ENCODE results near the gene GLMP. TPM values are rescaled to one million over a fixed set of nuclear protein-coding genes. Genes with fewer than 3 reads are reported as not detected.
A peak's percentile ranks its signal among the peaks of the same experiment; 100 is the strongest.

GLMP gene
- total and polyA plus RNA-seq, 2 donors (not counting 3 experiments of a cell fraction or from before 2014, with no cell fraction given): 84.3 to 109 TPM

DNA sequence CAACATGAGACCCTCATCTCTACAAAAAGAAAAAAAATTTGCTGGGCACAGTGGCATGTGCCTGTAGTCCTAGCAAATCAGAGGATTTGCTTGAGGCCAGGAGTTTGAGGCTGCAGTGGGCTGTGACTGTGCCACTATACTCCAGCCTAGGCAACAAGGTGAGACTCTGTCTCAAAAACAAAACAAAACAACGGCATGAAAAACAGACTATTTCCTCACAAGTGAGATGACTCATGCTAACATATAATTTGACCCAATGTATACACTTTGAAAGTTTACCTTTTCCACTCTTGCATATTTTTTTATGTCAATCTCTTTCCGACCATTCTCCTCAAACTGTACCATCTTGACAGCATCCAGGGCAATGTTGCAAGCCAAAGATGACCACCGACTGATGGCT is 25.1 kb upstream of the GLMP start:
- Histone ChIP-seq H3K4me2 (ENCODE audit: insufficient read depth, low read length) (no peak overlapping the region), H4K20me1 (replicated peaks; ENCODE audit: control insufficient read depth, extremely low read depth, insufficient read depth, low read length) (no peaks in the 10 kb centered on the region), H3K36me3 (ENCODE audit: control insufficient read depth in 2 of 2, extremely low read depth in 1 of 2, insufficient read depth in 2 of 2, low read length in 2 of 2) (peaks cover 55% of the 10 kb centered on the region in 2 experiments), H3K9me1 (replicated peaks; ENCODE audit: control insufficient read depth, extremely low read depth, insufficient read depth, low read length) (no peaks in the 10 kb centered on the region), H3K4me3 (replicated peaks in 1 of 3; ENCODE audit: insufficient read depth in 1 of 3, low read depth in 1 of 3, low read length in 3 of 3) (no peak overlapping the region), H3K4me1 (ENCODE audit: control insufficient read depth, extremely low read depth, insufficient read depth, low read length) (peaks cover 2% of the 10 kb centered on the region), H3K27me3 (ENCODE audit: control insufficient read depth in 2 of 2, insufficient read depth in 2 of 2, low read length in 2 of 2) (no peaks in the 10 kb centered on the region), H3K9ac (replicated peaks; ENCODE audit: extremely low read depth, insufficient read depth, low read length) (no peak overlapping the region), H3K27ac (ENCODE audit: insufficient read depth, low read depth, low read length) (no peak overlapping the region), H3K9me3 (replicated peaks; ENCODE audit: control insufficient read depth, insufficient read depth, low read length) (no peaks in the 10 kb centered on the region), H2AFZ (ENCODE audit: low read depth, low read length) (no peak overlapping the region), H3K79me2 (ENCODE audit: control insufficient read depth, insufficient read depth, low read length) (peaks cover 4% of the 10 kb centered on the region)
- dilution Hi-C loops (cut with MboI; ENCODE audit: extremely low pct_ligation_motif_present, low sequenced_read_pairs) (no loop called here), intact Hi-C loops (cut with micrococcal nuclease) (no loop called here)
- ChIA-PET POLR2A (no interaction called here), CTCF (interaction anchor here (1.5 to 1.8 kb wide), 4 partner anchors 16 to 180 kb away, joined by 6 to 17 read pairs (median 10); partner anchors contain the start of genes CCT3, GLMP and TSACC)
- TF ChIP-seq JUN (IDR thresholded peaks at IDR 0.05; ENCODE audit: borderline replicate concordance, insufficient read depth, insufficient read length, low read depth): no peak
- peak; percentile 17 for TF ChIP-seq FOS (IDR thresholded peaks at IDR 0.05; ENCODE audit: borderline replicate concordance, insufficient read depth, low read length)
- no TSS peak for BruUV-seq (replicated peaks)
- peak; percentile 50 for FAIRE-seq
- no peak for DNase-seq (ENCODE audit: low read depth, low spot score)

GRCh38 chr1:156319664-156320063 is 24.2 kb upstream of the GLMP start:
- Histone ChIP-seq H3K9me1 (replicated peaks; ENCODE audit: control insufficient read depth, extremely low read depth, insufficient read depth, low read length) (no peaks in the 10 kb centered on the region), H2AFZ (ENCODE audit: low read depth, low read length) (no peak overlapping the region), H3K9me3 (replicated peaks; ENCODE audit: control insufficient read depth, insufficient read depth, low read length) (no peaks in the 10 kb centered on the region), H3K27ac (ENCODE audit: insufficient read depth, low read depth, low read length) (no peak overlapping the region), H3K9ac (replicated peaks; ENCODE audit: extremely low read depth, insufficient read depth, low read length) (no peak overlapping the region), H4K20me1 (replicated peaks; ENCODE audit: control insufficient read depth, extremely low read depth, insufficient read depth, low read length) (no peaks in the 10 kb centered on the region), H3K36me3 (ENCODE audit: control insufficient read depth in 2 of 2, extremely low read depth in 1 of 2, insufficient read depth in 2 of 2, low read length in 2 of 2) (peaks cover 51 to 58% of the 10 kb centered on the region in 2 experiments), H3K27me3 (ENCODE audit: control insufficient read depth in 2 of 2, insufficient read depth in 2 of 2, low read length in 2 of 2) (no peaks in the 10 kb centered on the region), H3K4me3 (replicated peaks in 1 of 3; ENCODE audit: insufficient read depth in 1 of 3, low read depth in 1 of 3, low read length in 3 of 3) (no peak overlapping the region), H3K4me2 (ENCODE audit: insufficient read depth, low read length) (no peak overlapping the region), H3K79me2 (ENCODE audit: control insufficient read depth, insufficient read depth, low read length) (peaks cover 2% of the 10 kb centered on the region), H3K4me1 (ENCODE audit: control insufficient read depth, extremely low read depth, insufficient read depth, low read length) (peaks cover 2% of the 10 kb centered on the region)
- ChIA-PET CTCF (interaction anchor here (0.6 to 2.1 kb wide), 23 partner anchors 10 to 229 kb away, joined by 3 to 17 read pairs (median 6); partner anchors contain the start of genes CCT3, GLMP, PMF1 and SMG5), POLR2A (interaction anchor here (0.6 kb wide), 1 partner anchor 95 kb away, joined by 8 read pairs; no protein-coding TSS in a partner anchor)
- BruUV-seq (replicated peaks): no TSS peak
- intact Hi-C loops (cut with micrococcal nuclease) (loop anchor here (1.0 kb wide), 1 partner anchor 173 kb away; no protein-coding TSS in a partner anchor), dilution Hi-C loops (cut with MboI; ENCODE audit: extremely low pct_ligation_motif_present, low sequenced_read_pairs) (no loop called here)
- TF ChIP-seq, protein P1, sequence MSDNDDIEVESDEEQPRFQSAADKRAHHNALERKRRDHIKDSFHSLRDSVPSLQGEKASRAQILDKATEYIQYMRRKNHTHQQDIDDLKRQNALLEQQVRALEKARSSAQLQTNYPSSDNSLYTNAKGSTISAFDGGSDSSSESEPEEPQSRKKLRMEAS (IDR thresholded peaks at IDR 0.05; ENCODE audit: insufficient read depth, insufficient read length): no peak
- TF ChIP-seq POLR2AphosphoS5 (IDR thresholded peaks at IDR 0.05; ENCODE audit: insufficient read depth, low read depth, low read length) (no peak), EZH2 (IDR thresholded peaks at IDR 0.05; ENCODE audit: borderline replicate concordance, low read depth, low read length, severe bottlenecking) (no peak), JUN (IDR thresholded peaks at IDR 0.05; ENCODE audit: borderline replicate concordance, insufficient read depth, insufficient read length, low read depth) (no peak), FOS (IDR thresholded peaks at IDR 0.05; ENCODE audit: borderline replicate concordance, insufficient read depth, low read length) (no peak)
- TF ChIP-seq, protein P2, sequence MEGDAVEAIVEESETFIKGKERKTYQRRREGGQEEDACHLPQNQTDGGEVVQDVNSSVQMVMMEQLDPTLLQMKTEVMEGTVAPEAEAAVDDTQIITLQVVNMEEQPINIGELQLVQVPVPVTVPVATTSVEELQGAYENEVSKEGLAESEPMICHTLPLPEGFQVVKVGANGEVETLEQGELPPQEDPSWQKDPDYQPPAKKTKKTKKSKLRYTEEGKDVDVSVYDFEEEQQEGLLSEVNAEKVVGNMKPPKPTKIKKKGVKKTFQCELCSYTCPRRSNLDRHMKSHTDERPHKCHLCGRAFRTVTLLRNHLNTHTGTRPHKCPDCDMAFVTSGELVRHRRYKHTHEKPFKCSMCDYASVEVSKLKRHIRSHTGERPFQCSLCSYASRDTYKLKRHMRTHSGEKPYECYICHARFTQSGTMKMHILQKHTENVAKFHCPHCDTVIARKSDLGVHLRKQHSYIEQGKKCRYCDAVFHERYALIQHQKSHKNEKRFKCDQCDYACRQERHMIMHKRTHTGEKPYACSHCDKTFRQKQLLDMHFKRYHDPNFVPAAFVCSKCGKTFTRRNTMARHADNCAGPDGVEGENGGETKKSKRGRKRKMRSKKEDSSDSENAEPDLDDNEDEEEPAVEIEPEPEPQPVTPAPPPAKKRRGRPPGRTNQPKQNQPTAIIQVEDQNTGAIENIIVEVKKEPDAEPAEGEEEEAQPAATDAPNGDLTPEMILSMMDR (IDR thresholded peaks at IDR 0.05; ENCODE audit: extremely low read depth in 1 of 2, insufficient read depth in 1 of 2, low read depth in 1 of 2, low read length in 2 of 2): peak; percentile 31 to 47
- FAIRE-seq: no peak
- DNase-seq (ENCODE audit: low read depth, low spot score): peak; percentile 60

Data from endothelial cell of umbilical vein (primary cell).